Mesendoderm (in vitro differentiated cells): Measurements from ENCODE around the gene EMP2.
"Not testable (repeated sequence)": the region's sequence is repeated elsewhere in the genome, so short reads cannot be mapped to it uniquely, and the experiment has no call there.

Source experiments
- DNase-seq: peaks from one replicate; pipeline ENCODE4 v3.0.0; 2013
- H2AK5ac ChIP-seq: 2 replicates; pipeline ENCODE4 v1.6.1; 2013; ENCODE audit warnings: low read length, inconsistent platforms
- H2BK120ac ChIP-seq: 2 replicates; pipeline ENCODE4 v1.6.1; 2013; ENCODE audit warnings: low read depth, mild to moderate bottlenecking, low read length, moderate library complexity, mixed read lengths
- H2BK15ac ChIP-seq: replicated peaks from 2 replicates; pipeline ENCODE4 v1.6.1; 2013; ENCODE audit warnings: low read depth, mild to moderate bottlenecking, moderate library complexity
- H2BK5ac ChIP-seq: 2 replicates; pipeline ENCODE4 v1.6.1; 2013; ENCODE audit warnings: low read length, inconsistent platforms
- H3K18ac ChIP-seq: 2 replicates; pipeline ENCODE4 v1.6.1; 2013; ENCODE audit warnings: mild to moderate bottlenecking, low read length, mixed read lengths
- H3K23ac ChIP-seq: one replicate; pipeline ENCODE4 v1.6.1; 2013; ENCODE audit warnings: low read length
- H3K27ac ChIP-seq: 2 replicates; pipeline ENCODE4 v1.5.1; 2013; ENCODE audit warnings: low read depth, mild to moderate bottlenecking, inconsistent platforms, low read length, moderate library complexity
- H3K27me3 ChIP-seq: 2 replicates; pipeline ENCODE4 v1.6.1; 2013; ENCODE audit warnings: low read length, control low read depth, mild to moderate bottlenecking, inconsistent platforms; ENCODE audit not compliant: insufficient read depth, poor library complexity
- H3K36me3 ChIP-seq: 2 replicates; pipeline ENCODE4 v1.6.1; 2013; ENCODE audit warnings: low read length, inconsistent platforms; ENCODE audit not compliant: control insufficient read depth, insufficient read depth
- H3K4ac ChIP-seq: one replicate; pipeline ENCODE4 v1.6.1; 2013; ENCODE audit warnings: low read depth, mild to moderate bottlenecking, low read length, moderate library complexity
- H3K4me1 ChIP-seq: 2 replicates; pipeline ENCODE4 v1.6.1; 2013; ENCODE audit warnings: low read depth, low read length, inconsistent platforms; ENCODE audit not compliant: control insufficient read depth
- H3K4me2 ChIP-seq: 2 replicates; pipeline ENCODE4 v1.6.1; 2013; ENCODE audit warnings: low read length
- H3K4me3 ChIP-seq: 2 replicates; pipeline ENCODE4 v1.5.1; 2013; ENCODE audit warnings: mild to moderate bottlenecking, low read length
- H3K56ac ChIP-seq: one replicate; pipeline ENCODE4 v1.6.1; 2013; ENCODE audit warnings: low read length
- H3K79me1 ChIP-seq: 2 replicates; pipeline ENCODE4 v1.6.1; 2013; ENCODE audit warnings: low read length, inconsistent platforms
- H3K79me2 ChIP-seq: 2 replicates; pipeline ENCODE4 v1.6.1; 2013; ENCODE audit warnings: mild to moderate bottlenecking, low read length; ENCODE audit not compliant: control insufficient read depth, insufficient read depth
- H3K9ac ChIP-seq: 2 replicates; pipeline ENCODE4 v1.6.1; 2013; ENCODE audit warnings: low read length, inconsistent platforms
- H4K5ac ChIP-seq: one replicate; pipeline ENCODE4 v1.6.1; 2013; ENCODE audit warnings: low read length
- H4K8ac ChIP-seq: one replicate; pipeline ENCODE4 v1.6.1; 2013; ENCODE audit warnings: low read depth, mild to moderate bottlenecking, control low read depth, low read length, moderate library complexity
- WGBS: extraction: QIAGEN DNeasy Blood & Tissue Kit; methylation state at CpG from one replicate; pipeline ENCODE4 v1.1.7; 2013; ENCODE audit warnings: low lambda C conversion rate, missing lambda C conversion rate; ENCODE audit not compliant: insufficient coverage; ENCODE audit errors: extremely low coverage; 5-methylcytosine and 5-hydroxymethylcytosine counted together

The EMP2 gene

GRCh38 chr16:10562361-10562899, 18.0 kb downstream of the EMP2 start:
- Histone ChIP-seq H2BK120ac (no peak overlapping the region), H3K18ac (no peak overlapping the region), H4K8ac (no peak overlapping the region), H2AK5ac (no peak overlapping the region), H2BK15ac (no peak overlapping the region), H3K4me1 (no peaks in the 10 kb centered on the region), H4K5ac (no peak overlapping the region), H3K9ac (no peak overlapping the region), H3K79me2 (no peaks in the 10 kb centered on the region), H3K4me2 (no peak overlapping the region), H3K4me3 (no peak overlapping the region), H3K4ac (no peak overlapping the region), H3K27ac (no peak overlapping the region), H2BK5ac (no peak overlapping the region), H3K79me1 (no peaks in the 10 kb centered on the region), H3K56ac (no peak overlapping the region), H3K36me3 (no peaks in the 10 kb centered on the region), H3K23ac (no peak overlapping the region), H3K27me3 (no peaks in the 10 kb centered on the region)
- DNase-seq = no peak

GRCh38 chr16:10561425-10561824, 19.0 kb downstream of the EMP2 start:
- no peak overlapping the region for H2BK120ac ChIP-seq
- H3K18ac ChIP-seq = no peak overlapping the region
- H3K4me1 ChIP-seq = no peaks in the 10 kb centered on the region
- H3K4ac ChIP-seq = no peak overlapping the region
- no peaks in the 10 kb centered on the region for H3K36me3 ChIP-seq
- H2BK5ac ChIP-seq = no peak overlapping the region
- no peak overlapping the region for H3K4me2 ChIP-seq
- no peak overlapping the region for H3K27ac ChIP-seq
- no peak overlapping the region for H4K5ac ChIP-seq
- no peak overlapping the region for H4K8ac ChIP-seq
- DNase-seq = no peak
- H3K4me3 ChIP-seq = no peak overlapping the region
- no peak overlapping the region for H2AK5ac ChIP-seq
- no CpG with 5 or more reads among the region's 3 CpGs for WGBS
- H3K23ac ChIP-seq = no peak overlapping the region
- no peak overlapping the region for H3K9ac ChIP-seq
- no peak overlapping the region for H2BK15ac ChIP-seq
- H3K27me3 ChIP-seq = no peaks in the 10 kb centered on the region
- H3K79me1 ChIP-seq = no peaks in the 10 kb centered on the region
- H3K79me2 ChIP-seq = no peaks in the 10 kb centered on the region
- no peak overlapping the region for H3K56ac ChIP-seq

- H3K4me2 ChIP-seq = no peak overlapping the region
- no peak overlapping the region for H4K5ac ChIP-seq
- H2BK5ac ChIP-seq = no peak overlapping the region
- H3K9ac ChIP-seq = no peak overlapping the region
- no peak overlapping the region for H3K18ac ChIP-seq
- no peaks in the 10 kb centered on the region for H3K79me1 ChIP-seq
- no peak overlapping the region for H2BK120ac ChIP-seq
- no peak overlapping the region for H2AK5ac ChIP-seq
- no peak overlapping the region for H3K56ac ChIP-seq
- no peak overlapping the region for H3K27ac ChIP-seq
- H3K23ac ChIP-seq = no peak overlapping the region
- no peak overlapping the region for H2BK15ac ChIP-seq
- no peak overlapping the region for H4K8ac ChIP-seq
- no peaks in the 10 kb centered on the region for H3K79me2 ChIP-seq
- no peak overlapping the region for H3K4ac ChIP-seq
- no peaks in the 10 kb centered on the region for H3K4me1 ChIP-seq
- H3K4me3 ChIP-seq = no peak overlapping the region
- WGBS = no CpG with 5 or more reads among the region's 3 CpGs
- DNase-seq = no peak
- H3K36me3 ChIP-seq = no peaks in the 10 kb centered on the region
- H3K27me3 ChIP-seq = no peaks in the 10 kb centered on the region
Measured at GRCh38 chr16:10561001-10561400, 19.4 kb downstream of the EMP2 start.

- not testable (repeated sequence) for H3K4ac ChIP-seq, H3K27ac ChIP-seq, H3K4me3 ChIP-seq, H2BK120ac ChIP-seq, H3K18ac ChIP-seq, H3K4me1 ChIP-seq, H3K79me1 ChIP-seq, H3K56ac ChIP-seq, H3K27me3 ChIP-seq, H3K79me2 ChIP-seq, H4K5ac ChIP-seq, H2BK5ac ChIP-seq, H3K23ac ChIP-seq, H2BK15ac ChIP-seq, H4K8ac ChIP-seq, H2AK5ac ChIP-seq, H3K9ac ChIP-seq, DNase-seq, H3K4me2 ChIP-seq, H3K36me3 ChIP-seq
- WGBS = no CpG with 5 or more reads among the region's 4 CpGs
Measured at GRCh38 chr16:10559792-10560191, 20.6 kb downstream of the EMP2 start.

GRCh38 chr16:10558746-10559641, 21.4 kb downstream of the EMP2 start:
- Histone ChIP-seq H2BK5ac (no peak overlapping the region), H3K27ac (no peak overlapping the region), H3K79me2 (no peaks in the 10 kb centered on the region), H3K4me1 (no peaks in the 10 kb centered on the region), H3K27me3 (no peaks in the 10 kb centered on the region), H3K4me2 (no peak overlapping the region), H4K5ac (no peak overlapping the region), H3K36me3 (no peaks in the 10 kb centered on the region), H2BK15ac (no peak overlapping the region), H3K9ac (no peak overlapping the region), H3K56ac (no peak overlapping the region), H2BK120ac (no peak overlapping the region), H2AK5ac (no peak overlapping the region), H3K4ac (no peak overlapping the region), H3K23ac (no peak overlapping the region), H3K18ac (no peak overlapping the region), H3K79me1 (no peaks in the 10 kb centered on the region), H3K4me3 (no peak overlapping the region), H4K8ac (no peak overlapping the region)
- WGBS = no CpG with 5 or more reads among the region's 25 CpGs
- no peak for DNase-seq

GRCh38 chr16:10558305-10558704, 22.1 kb downstream of the EMP2 start:
- no peak overlapping the region for H3K27ac ChIP-seq
- no peak overlapping the region for H2BK120ac ChIP-seq
- H3K27me3 ChIP-seq = no peaks in the 10 kb centered on the region
- no peak overlapping the region for H3K56ac ChIP-seq
- H3K79me2 ChIP-seq = no peaks in the 10 kb centered on the region
- no peak overlapping the region for H3K4me2 ChIP-seq
- no peak overlapping the region for H3K18ac ChIP-seq
- no peak overlapping the region for H3K9ac ChIP-seq
- H2BK15ac ChIP-seq = no peak overlapping the region
- H2AK5ac ChIP-seq = no peak overlapping the region
- H3K79me1 ChIP-seq = no peaks in the 10 kb centered on the region
- no peak overlapping the region for H2BK5ac ChIP-seq
- H3K36me3 ChIP-seq = no peaks in the 10 kb centered on the region
- no peak overlapping the region for H3K23ac ChIP-seq
- DNase-seq = no peak
- H4K8ac ChIP-seq = no peak overlapping the region
- WGBS = no CpG with 5 or more reads among the region's 7 CpGs
- H3K4ac ChIP-seq = no peak overlapping the region
- H3K4me3 ChIP-seq = no peak overlapping the region
- no peak overlapping the region for H4K5ac ChIP-seq
- H3K4me1 ChIP-seq = no peaks in the 10 kb centered on the region
